Measurements from ENCODE around the gene PMAIP1.

The PMAIP1 gene

GRCh38 chr18:59939127-59939526 is 39.3 kb downstream of the PMAIP1 start:
- no peak overlapping the region for H3K18ac ChIP-seq (ENCODE audit: low read length)
- H2BK12ac ChIP-seq (ENCODE audit: low read length), result no peak overlapping the region
- DNase-seq, result no peak
- no peak overlapping the region for H3K4me3 ChIP-seq (ENCODE audit: low read depth, low read length)
- H3K9ac ChIP-seq (ENCODE audit: low read length), result no peak overlapping the region
- no peak overlapping the region for H2BK5ac ChIP-seq (ENCODE audit: low read depth, low read length, poor library complexity)
- H2BK120ac ChIP-seq (ENCODE audit: insufficient read depth, low read length, poor library complexity), result no peak overlapping the region
- H3K27ac ChIP-seq (ENCODE audit: low read depth, low read length), result no peak overlapping the region
- H3K27me3 ChIP-seq (ENCODE audit: insufficient read depth, low read length), result no peaks in the 10 kb centered on the region
- H3K9me3 ChIP-seq (ENCODE audit: insufficient read depth, low read depth, low read length), result peaks cover 2% of the 10 kb centered on the region
- H3K79me2 ChIP-seq (ENCODE audit: control insufficient read depth, insufficient read depth, low read length, poor library complexity), result no peaks in the 10 kb centered on the region
- no peak overlapping the region for H3K4ac ChIP-seq (ENCODE audit: low read depth, low read length)
- H4K8ac ChIP-seq (ENCODE audit: low read depth, low read length), result no peak overlapping the region
- no peaks in the 10 kb centered on the region for H3K79me1 ChIP-seq (ENCODE audit: low read length)
- H2AK5ac ChIP-seq (ENCODE audit: low read length), result no peak overlapping the region
- H3K4me1 ChIP-seq (ENCODE audit: control insufficient read depth in 1 of 2, insufficient read depth in 2 of 2, low read length in 2 of 2), result no peaks in the 10 kb centered on the region
- no peak overlapping the region for H4K91ac ChIP-seq (ENCODE audit: low read depth, low read length)
- H3K36me3 ChIP-seq (ENCODE audit: control insufficient read depth in 1 of 2, insufficient read depth in 2 of 2, low read length in 2 of 2), result no peaks in the 10 kb centered on the region
- no peak overlapping the region for H4K12ac ChIP-seq (ENCODE audit: low read depth, low read length)
- no peak overlapping the region for H2AFZ ChIP-seq (ENCODE audit: insufficient read depth, low read length, poor library complexity)
- H3K23ac ChIP-seq (ENCODE audit: low read length), result no peak overlapping the region
- no peak overlapping the region for H3K14ac ChIP-seq (ENCODE audit: low read length)
- no peak overlapping the region for H3K4me2 ChIP-seq (ENCODE audit: low read length)

- Histone ChIP-seq H3K9me3 (ENCODE audit: insufficient read depth, low read depth, low read length) (peaks cover 2% of the 10 kb centered on the region), H3K18ac (ENCODE audit: low read length) (no peak overlapping the region), H3K14ac (ENCODE audit: low read length) (no peak overlapping the region), H3K79me2 (ENCODE audit: control insufficient read depth, insufficient read depth, low read length, poor library complexity) (no peaks in the 10 kb centered on the region), H2BK5ac (ENCODE audit: low read depth, low read length, poor library complexity) (no peak overlapping the region), H3K4me3 (ENCODE audit: low read depth, low read length) (no peak overlapping the region), H2AK5ac (ENCODE audit: low read length) (no peak overlapping the region), H3K4me2 (ENCODE audit: low read length) (no peak overlapping the region), H3K23ac (ENCODE audit: low read length) (no peak overlapping the region), H3K9ac (ENCODE audit: low read length) (no peak overlapping the region), H3K27me3 (ENCODE audit: insufficient read depth, low read length) (no peaks in the 10 kb centered on the region), H3K36me3 (ENCODE audit: control insufficient read depth in 1 of 2, insufficient read depth in 2 of 2, low read length in 2 of 2) (no peaks in the 10 kb centered on the region), H4K91ac (ENCODE audit: low read depth, low read length) (no peak overlapping the region), H4K8ac (ENCODE audit: low read depth, low read length) (no peak overlapping the region), H3K27ac (ENCODE audit: low read depth, low read length) (no peak overlapping the region), H3K4ac (ENCODE audit: low read depth, low read length) (no peak overlapping the region), H3K4me1 (ENCODE audit: control insufficient read depth in 1 of 2, insufficient read depth in 2 of 2, low read length in 2 of 2) (no peaks in the 10 kb centered on the region), H3K79me1 (ENCODE audit: low read length) (no peaks in the 10 kb centered on the region), H2BK120ac (ENCODE audit: insufficient read depth, low read length, poor library complexity) (no peak overlapping the region), H4K12ac (ENCODE audit: low read depth, low read length) (no peak overlapping the region), H2AFZ (ENCODE audit: insufficient read depth, low read length, poor library complexity) (no peak overlapping the region), H2BK12ac (ENCODE audit: low read length) (no peak overlapping the region)
- no CpG with 5 or more reads among the region's 2 CpGs for WGBS (ENCODE audit: extremely low coverage, insufficient coverage, insufficient read length)
- no peak for DNase-seq
These were observed 40.3 kb downstream of the PMAIP1 start for GRCh38 chr18:59940068-59940467.

GRCh38 chr18:59941331-59941730 is 41.5 kb downstream of the PMAIP1 start:
- no peak overlapping the region for H3K14ac ChIP-seq (ENCODE audit: low read length)
- no peak overlapping the region for H3K4ac ChIP-seq (ENCODE audit: low read depth, low read length)
- H3K4me2 ChIP-seq (ENCODE audit: low read length), result no peak overlapping the region
- no peak overlapping the region for H3K4me3 ChIP-seq (ENCODE audit: low read depth, low read length)
- no peak overlapping the region for H3K27ac ChIP-seq (ENCODE audit: low read depth, low read length)
- H3K79me2 ChIP-seq (ENCODE audit: control insufficient read depth, insufficient read depth, low read length, poor library complexity), result no peaks in the 10 kb centered on the region
- H3K4me1 ChIP-seq (ENCODE audit: control insufficient read depth in 1 of 2, insufficient read depth in 2 of 2, low read length in 2 of 2), result no peaks in the 10 kb centered on the region
- no peak for DNase-seq
- WGBS (ENCODE audit: extremely low coverage, insufficient coverage, insufficient read length), result no CpG with 5 or more reads among the region's 4 CpGs
- no peak overlapping the region for H3K9ac ChIP-seq (ENCODE audit: low read length)
- H3K18ac ChIP-seq (ENCODE audit: low read length), result no peak overlapping the region
- H4K12ac ChIP-seq (ENCODE audit: low read depth, low read length), result no peak overlapping the region
- H3K23ac ChIP-seq (ENCODE audit: low read length), result no peak overlapping the region
- H3K79me1 ChIP-seq (ENCODE audit: low read length), result no peaks in the 10 kb centered on the region
- H3K9me3 ChIP-seq (ENCODE audit: insufficient read depth, low read depth, low read length), result peaks cover 2% of the 10 kb centered on the region
- no peaks in the 10 kb centered on the region for H3K27me3 ChIP-seq (ENCODE audit: insufficient read depth, low read length)
- no peak overlapping the region for H2AK5ac ChIP-seq (ENCODE audit: low read length)
- H4K91ac ChIP-seq (ENCODE audit: low read depth, low read length), result no peak overlapping the region
- H2BK12ac ChIP-seq (ENCODE audit: low read length), result no peak overlapping the region
- H4K8ac ChIP-seq (ENCODE audit: low read depth, low read length), result no peak overlapping the region
- H3K36me3 ChIP-seq (ENCODE audit: control insufficient read depth in 1 of 2, insufficient read depth in 2 of 2, low read length in 2 of 2), result no peaks in the 10 kb centered on the region
- H2BK120ac ChIP-seq (ENCODE audit: insufficient read depth, low read length, poor library complexity), result no peak overlapping the region
- no peak overlapping the region for H2BK5ac ChIP-seq (ENCODE audit: low read depth, low read length, poor library complexity)
- H2AFZ ChIP-seq (ENCODE audit: insufficient read depth, low read length, poor library complexity), result no peak overlapping the region

- Histone ChIP-seq H2BK5ac (ENCODE audit: low read depth, low read length, poor library complexity) (no peak overlapping the region), H4K91ac (ENCODE audit: low read depth, low read length) (no peak overlapping the region), H3K36me3 (ENCODE audit: control insufficient read depth in 1 of 2, insufficient read depth in 2 of 2, low read length in 2 of 2) (no peaks in the 10 kb centered on the region), H3K9me3 (ENCODE audit: insufficient read depth, low read depth, low read length) (peaks cover 2% of the 10 kb centered on the region), H3K27ac (ENCODE audit: low read depth, low read length) (no peak overlapping the region), H3K4me1 (ENCODE audit: control insufficient read depth in 1 of 2, insufficient read depth in 2 of 2, low read length in 2 of 2) (no peaks in the 10 kb centered on the region), H3K4ac (ENCODE audit: low read depth, low read length) (no peak overlapping the region), H3K4me3 (ENCODE audit: low read depth, low read length) (no peak overlapping the region), H2BK12ac (ENCODE audit: low read length) (no peak overlapping the region), H2BK120ac (ENCODE audit: insufficient read depth, low read length, poor library complexity) (no peak overlapping the region), H3K18ac (ENCODE audit: low read length) (no peak overlapping the region), H3K9ac (ENCODE audit: low read length) (no peak overlapping the region), H3K79me1 (ENCODE audit: low read length) (no peaks in the 10 kb centered on the region), H3K14ac (ENCODE audit: low read length) (no peak overlapping the region), H2AK5ac (ENCODE audit: low read length) (no peak overlapping the region), H4K12ac (ENCODE audit: low read depth, low read length) (no peak overlapping the region), H3K27me3 (ENCODE audit: insufficient read depth, low read length) (no peaks in the 10 kb centered on the region), H3K23ac (ENCODE audit: low read length) (no peak overlapping the region), H3K4me2 (ENCODE audit: low read length) (no peak overlapping the region), H2AFZ (ENCODE audit: insufficient read depth, low read length, poor library complexity) (no peak overlapping the region), H4K8ac (ENCODE audit: low read depth, low read length) (no peak overlapping the region), H3K79me2 (ENCODE audit: control insufficient read depth, insufficient read depth, low read length, poor library complexity) (no peaks in the 10 kb centered on the region)
- no peak for DNase-seq
- no CpG with 5 or more reads among the region's 4 CpGs for WGBS (ENCODE audit: extremely low coverage, insufficient coverage, insufficient read length)
These were observed 42.8 kb downstream of the PMAIP1 start for GRCh38 chr18:59942601-59943000.
